VCaP (cell line): ENCODE results near the gene SLC2A6.

ENCODE experiments used
- H3K27ac ChIP-seq: fragments of 450-650 bp; 2 replicates; pipeline ENCODE4 v1.5.1; 2017
- TF ChIP-seq, protein P1 (sequence below): fragments of 450-650 bp; conservative IDR thresholded peaks from 2 replicates; pipeline ENCODE4 v1.5.1; 2017; ENCODE audit warnings: mild to moderate bottlenecking, moderate library complexity

Gene SLC2A6

DNA sequence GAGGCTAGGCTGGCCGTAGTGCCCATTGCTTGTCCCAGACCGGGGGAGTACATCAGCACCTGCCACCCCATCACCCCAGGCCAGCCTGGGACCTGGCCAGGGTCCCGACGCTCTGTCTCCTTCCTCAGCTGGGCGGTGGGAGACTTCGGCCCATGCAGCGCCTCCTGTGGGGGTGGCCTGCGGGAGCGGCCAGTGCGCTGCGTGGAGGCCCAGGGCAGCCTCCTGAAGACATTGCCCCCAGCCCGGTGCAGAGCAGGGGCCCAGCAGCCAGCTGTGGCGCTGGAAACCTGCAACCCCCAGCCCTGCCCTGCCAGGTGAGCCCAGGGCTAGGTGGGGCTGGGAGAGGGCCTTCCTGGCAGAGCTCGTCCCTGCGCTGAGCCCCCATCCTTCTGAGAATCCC lies 35.7 kb downstream of the SLC2A6 start:
- TF ChIP-seq, protein P1, sequence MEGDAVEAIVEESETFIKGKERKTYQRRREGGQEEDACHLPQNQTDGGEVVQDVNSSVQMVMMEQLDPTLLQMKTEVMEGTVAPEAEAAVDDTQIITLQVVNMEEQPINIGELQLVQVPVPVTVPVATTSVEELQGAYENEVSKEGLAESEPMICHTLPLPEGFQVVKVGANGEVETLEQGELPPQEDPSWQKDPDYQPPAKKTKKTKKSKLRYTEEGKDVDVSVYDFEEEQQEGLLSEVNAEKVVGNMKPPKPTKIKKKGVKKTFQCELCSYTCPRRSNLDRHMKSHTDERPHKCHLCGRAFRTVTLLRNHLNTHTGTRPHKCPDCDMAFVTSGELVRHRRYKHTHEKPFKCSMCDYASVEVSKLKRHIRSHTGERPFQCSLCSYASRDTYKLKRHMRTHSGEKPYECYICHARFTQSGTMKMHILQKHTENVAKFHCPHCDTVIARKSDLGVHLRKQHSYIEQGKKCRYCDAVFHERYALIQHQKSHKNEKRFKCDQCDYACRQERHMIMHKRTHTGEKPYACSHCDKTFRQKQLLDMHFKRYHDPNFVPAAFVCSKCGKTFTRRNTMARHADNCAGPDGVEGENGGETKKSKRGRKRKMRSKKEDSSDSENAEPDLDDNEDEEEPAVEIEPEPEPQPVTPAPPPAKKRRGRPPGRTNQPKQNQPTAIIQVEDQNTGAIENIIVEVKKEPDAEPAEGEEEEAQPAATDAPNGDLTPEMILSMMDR = no peak
- H3K27ac ChIP-seq = no peak overlapping the region

DNA sequence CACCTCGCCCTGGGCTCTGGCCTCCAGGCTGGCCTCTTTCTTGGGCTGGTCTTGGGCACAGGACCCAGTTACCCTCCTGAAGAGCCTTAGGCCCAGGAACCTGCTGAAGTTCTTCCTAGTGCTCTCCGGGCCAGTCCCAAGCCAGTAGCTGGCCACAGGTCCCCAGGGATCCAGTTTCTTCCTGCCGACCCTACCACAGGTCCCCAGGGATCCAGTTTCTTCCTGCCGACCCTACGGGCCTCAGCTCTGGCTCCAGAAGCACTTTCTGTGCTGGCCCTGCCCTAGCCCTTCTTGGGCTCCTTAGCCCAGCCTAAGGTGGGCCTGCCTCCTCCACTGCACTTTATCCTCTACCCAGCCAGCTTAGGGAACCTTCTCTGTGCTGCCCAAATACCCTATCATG lies 37.3 kb downstream of the SLC2A6 start:
- H3K27ac ChIP-seq = no peak overlapping the region
- TF ChIP-seq, protein P1 = no peak

DNA sequence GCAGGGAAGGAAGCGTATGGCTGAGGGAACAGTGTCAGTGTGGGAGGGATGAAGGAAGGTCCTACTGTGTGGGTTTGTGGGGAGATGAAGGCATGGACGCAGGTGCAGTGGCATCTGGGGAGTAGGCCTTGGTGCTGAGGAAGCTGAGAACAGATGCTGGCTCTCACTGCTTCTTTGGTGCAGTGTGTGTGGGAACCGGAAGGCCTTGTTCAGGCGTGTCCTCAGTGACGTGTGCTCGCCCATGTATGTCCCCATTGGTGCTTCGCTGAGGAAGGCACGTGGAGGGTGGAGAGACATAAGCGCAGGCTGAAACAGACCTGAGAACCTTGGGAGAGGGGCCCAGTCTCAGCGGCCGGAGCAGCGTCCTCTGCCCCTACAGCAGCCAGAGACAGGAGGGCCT lies 38.0 kb downstream of the SLC2A6 start:
- TF ChIP-seq, protein P1 = no peak
- H3K27ac ChIP-seq = no peak overlapping the region

DNA sequence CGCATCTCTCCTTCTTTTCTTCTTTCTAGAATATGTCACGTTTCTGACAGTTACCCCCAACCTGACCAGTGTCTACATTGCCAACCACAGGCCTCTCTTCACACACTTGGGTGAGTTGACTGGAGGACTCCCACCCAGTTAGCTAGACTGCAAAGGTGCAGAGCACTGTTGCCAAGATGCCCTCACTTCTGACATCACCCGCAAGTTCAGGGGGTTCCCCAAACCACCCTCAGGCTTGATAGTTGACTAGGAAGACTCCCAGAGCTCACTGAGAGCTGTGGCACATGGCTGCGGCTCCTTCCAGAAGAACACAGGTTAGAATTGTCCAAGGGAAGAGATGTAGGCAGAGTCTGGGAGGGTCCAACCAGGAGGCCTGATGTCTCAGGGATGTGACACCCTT lies 39.6 kb downstream of the SLC2A6 start:
- H3K27ac ChIP-seq = no peak overlapping the region
- TF ChIP-seq, protein P1 = no peak

DNA sequence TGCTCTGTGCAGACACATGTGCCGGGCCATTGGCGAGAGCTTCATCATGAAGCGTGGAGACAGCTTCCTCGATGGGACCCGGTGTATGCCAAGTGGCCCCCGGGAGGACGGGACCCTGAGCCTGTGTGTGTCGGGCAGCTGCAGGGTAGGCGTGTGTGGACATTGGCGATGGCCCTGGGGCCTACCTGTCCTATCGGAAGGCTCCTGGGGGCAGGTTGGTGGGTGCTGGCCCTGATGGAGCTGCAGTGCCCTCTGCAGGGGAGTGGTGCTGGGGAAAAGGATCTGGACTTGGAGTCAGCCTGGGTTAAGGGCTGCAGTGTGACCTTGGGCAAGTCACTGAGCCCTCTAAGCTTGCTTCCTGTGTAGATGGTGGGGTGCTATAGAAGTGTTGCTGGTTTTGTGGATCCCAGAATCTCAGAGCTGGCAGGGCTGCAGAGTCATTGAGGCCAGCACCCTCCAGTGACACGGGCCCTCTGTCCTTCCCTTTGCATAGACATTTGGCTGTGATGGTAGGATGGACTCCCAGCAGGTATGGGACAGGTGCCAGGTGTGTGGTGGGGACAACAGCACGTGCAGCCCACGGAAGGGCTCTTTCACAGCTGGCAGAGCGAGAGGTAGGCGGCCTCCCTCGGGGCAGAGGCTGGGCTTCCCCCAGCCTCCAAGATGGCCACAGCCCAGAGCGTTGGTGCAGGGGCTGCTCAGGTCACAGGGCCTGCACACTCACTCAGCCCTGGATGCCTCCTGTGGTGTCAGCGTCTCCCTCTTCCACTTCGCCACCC lies 41.0 kb downstream of the SLC2A6 start:
- TF ChIP-seq, protein P1 = peak; percentile 19; the same call in 1 of the 2 replicates
- no peak overlapping the region for H3K27ac ChIP-seq

DNA sequence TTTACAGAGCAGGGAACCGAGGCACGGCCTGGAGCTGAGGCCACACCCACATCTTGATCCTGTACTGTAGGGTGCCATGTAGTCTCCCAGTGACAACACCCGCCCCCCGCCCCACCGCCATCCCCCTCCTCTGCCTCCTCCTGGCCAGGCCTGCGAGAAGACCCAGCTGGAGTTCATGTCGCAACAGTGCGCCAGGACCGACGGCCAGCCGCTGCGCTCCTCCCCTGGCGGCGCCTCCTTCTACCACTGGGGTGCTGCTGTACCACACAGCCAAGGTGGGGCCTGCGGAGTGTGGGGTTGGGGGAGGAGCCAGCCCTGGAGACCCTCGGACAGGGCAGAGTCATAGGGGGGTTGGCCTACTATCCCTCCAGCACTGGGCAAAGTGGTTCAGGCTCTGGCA lies 42.2 kb downstream of the SLC2A6 start:
- no peak overlapping the region for H3K27ac ChIP-seq
- TF ChIP-seq, protein P1 = no peak

DNA sequence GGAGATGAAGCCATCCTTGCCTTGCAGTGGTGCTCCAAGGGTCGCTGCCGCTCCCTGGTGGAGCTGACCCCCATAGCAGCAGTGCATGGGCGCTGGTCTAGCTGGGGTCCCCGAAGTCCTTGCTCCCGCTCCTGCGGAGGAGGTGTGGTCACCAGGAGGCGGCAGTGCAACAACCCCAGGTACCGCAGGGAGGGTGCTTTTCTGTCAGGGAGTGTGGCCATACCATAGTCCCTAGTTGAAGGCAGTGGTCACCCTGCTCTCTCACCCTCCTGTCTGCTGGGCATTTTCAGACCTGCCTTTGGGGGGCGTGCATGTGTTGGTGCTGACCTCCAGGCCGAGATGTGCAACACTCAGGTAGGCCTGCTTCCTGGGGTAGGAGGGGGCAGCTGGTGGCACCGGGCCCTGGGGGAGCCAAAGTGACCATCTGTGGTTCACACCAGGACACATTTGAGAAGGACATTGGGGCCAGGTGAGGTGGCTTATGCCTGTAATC lies 45.5 kb downstream of the SLC2A6 start:
- no peak overlapping the region for H3K27ac ChIP-seq
- TF ChIP-seq, protein P1 = no peak
